Activated CD4-positive, alpha-beta T cell treated with anti-CD3 and anti-CD28 coated beads, Interleukin-2, Interleukin-4, amounts not matched to agents 100 ng/mL and 50 ng/mL, durations not matched to agents 16 hours and 8 hours (primary cell): Measurements from ENCODE around the gene PPP2R1B.
"Not testable (repeated sequence)": the region's sequence is repeated elsewhere in the genome, so short reads cannot be mapped to it uniquely, and the experiment has no call there.

Source experiments
- DNase-seq: peaks from one replicate; pipeline ENCODE4 v3.0.0-alpha.2; 2020; ENCODE audit warnings: low spot score

Gene PPP2R1B

DNA sequence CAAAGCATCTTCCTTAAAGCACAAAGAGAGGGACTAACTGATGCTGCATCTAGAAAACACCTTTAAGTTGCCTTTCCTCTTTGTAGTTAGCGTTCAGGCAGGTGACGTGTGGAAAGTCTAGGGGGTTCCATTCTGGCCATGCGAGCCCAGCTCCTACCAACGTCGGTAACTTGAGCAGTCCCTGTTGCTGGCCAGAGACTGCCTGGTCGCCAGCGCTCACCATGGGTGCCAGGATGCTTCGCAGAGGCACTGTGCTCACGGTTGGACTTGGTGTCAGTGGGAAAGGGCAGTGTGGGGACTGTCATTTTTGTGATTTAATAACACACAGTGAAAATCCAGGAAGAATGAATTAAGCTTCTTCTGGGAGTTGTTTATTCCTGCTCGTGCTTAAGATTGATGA is 40.6 kb downstream of the PPP2R1B start:
- DNase-seq = no peak

- DNase-seq = no peak
Measured at GRCh38 chr11:111724615-111725129, 41.5 kb downstream of the PPP2R1B start.

DNA sequence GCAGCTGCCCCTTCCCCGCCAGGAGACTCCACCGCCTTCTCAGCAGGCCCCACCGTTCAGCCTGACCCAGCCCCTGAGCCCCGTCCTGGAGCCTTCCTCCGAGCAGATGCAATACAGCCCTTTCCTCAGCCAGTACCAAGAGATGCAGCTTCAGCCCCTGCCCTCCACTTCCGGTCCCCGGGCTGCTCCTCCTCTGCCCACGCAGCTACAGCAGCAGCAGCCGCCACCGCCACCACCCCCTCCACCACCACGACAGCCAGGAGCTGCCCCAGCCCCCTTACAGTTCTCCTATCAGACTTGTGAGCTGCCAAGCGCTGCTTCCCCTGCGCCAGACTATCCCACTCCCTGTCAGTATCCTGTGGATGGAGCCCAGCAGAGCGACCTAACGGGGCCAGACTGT is 42.6 kb downstream of the PPP2R1B start:
- DNase-seq = no peak

DNA sequence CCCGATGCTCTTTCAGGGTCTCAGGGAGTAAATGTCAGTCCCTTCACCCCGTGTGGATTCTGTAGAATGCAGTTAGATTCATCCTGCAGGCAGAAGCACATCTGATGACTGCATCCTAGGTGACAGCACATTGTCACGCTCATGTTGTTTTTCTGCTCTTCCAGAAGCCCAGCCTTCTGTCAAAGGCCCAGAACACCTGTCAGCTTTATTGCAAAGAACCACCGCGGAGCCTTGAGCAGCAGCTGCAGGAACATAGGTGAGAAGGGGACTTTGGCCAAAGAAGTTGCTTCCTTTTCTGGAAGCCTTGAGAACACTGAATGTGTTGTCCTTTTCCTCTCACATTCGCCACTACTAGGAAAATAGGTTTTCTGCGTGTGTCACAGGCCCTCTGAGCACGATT is 43.7 kb downstream of the PPP2R1B start:
- DNase-seq = no peak

- no peak for DNase-seq
Measured at GRCh38 chr11:111720801-111721494, 45.2 kb downstream of the PPP2R1B start.

DNA sequence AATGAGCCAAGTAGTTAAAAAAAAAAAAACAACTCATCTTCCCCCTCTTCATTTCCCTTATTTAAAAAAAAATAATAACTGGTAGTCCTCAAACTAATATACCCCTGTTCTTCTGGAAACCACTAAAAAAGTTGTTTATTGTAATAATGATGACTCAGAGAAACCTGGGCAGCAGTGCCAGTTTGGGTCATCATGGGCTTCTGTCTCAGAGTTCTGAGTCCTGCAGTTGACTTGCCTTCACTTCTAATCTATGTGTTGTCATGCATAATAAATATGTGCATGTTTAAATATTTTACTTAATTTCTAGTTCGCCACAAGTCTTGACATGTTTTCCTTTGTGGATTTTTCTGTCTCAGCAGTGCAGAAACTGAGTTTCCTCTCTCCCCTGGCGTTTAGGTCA is 46.8 kb downstream of the PPP2R1B start:
- DNase-seq = no peak

- DNase-seq = no peak
Measured at GRCh38 chr11:111718859-111719258, 47.3 kb downstream of the PPP2R1B start.

- no peak for DNase-seq
Measured at GRCh38 chr11:111718436-111718835, 47.8 kb downstream of the PPP2R1B start.

DNA sequence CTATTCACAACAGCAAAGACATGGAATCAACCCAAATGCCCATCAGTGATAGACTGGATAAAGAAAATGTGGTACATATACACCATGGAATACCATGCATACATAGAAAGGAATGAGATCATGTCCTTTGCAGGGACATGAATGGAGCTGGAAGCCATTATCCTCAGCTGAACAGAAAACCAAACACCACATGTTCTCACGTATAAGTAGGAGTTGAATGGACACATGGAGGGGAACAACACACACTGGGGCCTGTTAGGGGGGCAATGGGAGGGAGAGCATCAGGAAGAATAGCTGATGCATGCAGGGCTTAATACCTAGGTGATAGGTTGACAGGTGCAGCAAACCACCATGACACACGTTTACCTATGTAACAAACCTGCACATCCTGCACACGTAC is 48.5 kb downstream of the PPP2R1B start:
- not testable (repeated sequence) for DNase-seq

DNA sequence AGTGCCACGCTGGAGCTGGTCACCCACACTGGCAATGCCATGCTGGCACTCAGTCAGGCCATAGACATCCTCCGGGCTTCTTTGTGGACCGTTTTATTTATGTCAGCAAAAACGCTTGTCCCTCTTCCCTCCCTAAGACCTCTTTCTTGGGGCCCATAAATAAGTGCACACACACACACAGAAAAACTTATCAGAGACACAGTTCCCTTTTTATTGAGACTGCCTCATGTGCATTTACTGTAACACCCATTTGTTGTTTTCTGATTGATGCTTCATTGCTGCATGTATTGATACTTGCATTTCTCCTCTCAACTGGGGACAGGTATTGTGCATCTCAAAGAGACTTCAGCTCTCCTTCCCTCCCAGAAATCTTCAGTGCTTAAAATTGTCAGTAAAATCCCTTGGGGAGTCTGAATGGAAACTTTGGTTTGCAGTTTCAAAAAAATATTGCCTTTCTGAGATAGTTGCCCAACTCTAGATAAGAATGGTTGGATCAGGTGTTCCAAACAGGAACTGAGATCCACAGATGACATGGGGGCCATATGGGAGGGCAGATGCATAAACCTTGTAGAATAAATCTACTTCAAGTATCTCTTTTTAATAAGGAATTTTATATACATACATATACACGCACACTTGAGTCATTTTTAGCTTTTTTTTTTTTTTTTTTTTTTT is 50.9 kb downstream of the PPP2R1B start:
- DNase-seq = no peak

- no peak for DNase-seq
Measured at GRCh38 chr11:111714522-111714921, 51.7 kb downstream of the PPP2R1B start.

DNA sequence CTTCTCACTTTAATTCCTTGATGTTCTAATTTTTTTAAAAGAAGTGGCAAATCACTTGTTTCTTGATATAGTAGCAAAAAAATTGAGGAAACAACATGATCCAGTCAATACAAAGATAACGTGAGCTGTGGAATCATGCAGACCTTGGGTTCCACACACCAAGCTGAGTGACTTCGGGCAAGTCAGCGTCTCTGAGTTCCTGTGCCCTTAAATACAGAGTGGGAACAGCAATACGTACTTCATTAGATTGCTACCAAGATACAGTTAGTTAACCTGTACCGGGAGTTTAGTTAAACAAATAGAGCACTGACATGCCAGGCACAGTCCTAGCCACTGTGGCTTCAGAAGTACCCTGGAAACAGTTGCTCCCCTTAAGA is 58.5 kb downstream of the PPP2R1B start:
- no peak for DNase-seq

- no peak for DNase-seq
Measured at GRCh38 chr11:111707039-111707690, 59.0 kb downstream of the PPP2R1B start.

GRCh38 chr11:111703576-111703975 is 62.6 kb downstream of the PPP2R1B start:
- no peak for DNase-seq

GRCh38 chr11:111702623-111703022 is 63.6 kb downstream of the PPP2R1B start:
- DNase-seq = no peak

GRCh38 chr11:111700162-111700561 is 66.0 kb downstream of the PPP2R1B start:
- DNase-seq = no peak

GRCh38 chr11:111699579-111700156 is 66.5 kb downstream of the PPP2R1B start:
- DNase-seq = no peak

DNA sequence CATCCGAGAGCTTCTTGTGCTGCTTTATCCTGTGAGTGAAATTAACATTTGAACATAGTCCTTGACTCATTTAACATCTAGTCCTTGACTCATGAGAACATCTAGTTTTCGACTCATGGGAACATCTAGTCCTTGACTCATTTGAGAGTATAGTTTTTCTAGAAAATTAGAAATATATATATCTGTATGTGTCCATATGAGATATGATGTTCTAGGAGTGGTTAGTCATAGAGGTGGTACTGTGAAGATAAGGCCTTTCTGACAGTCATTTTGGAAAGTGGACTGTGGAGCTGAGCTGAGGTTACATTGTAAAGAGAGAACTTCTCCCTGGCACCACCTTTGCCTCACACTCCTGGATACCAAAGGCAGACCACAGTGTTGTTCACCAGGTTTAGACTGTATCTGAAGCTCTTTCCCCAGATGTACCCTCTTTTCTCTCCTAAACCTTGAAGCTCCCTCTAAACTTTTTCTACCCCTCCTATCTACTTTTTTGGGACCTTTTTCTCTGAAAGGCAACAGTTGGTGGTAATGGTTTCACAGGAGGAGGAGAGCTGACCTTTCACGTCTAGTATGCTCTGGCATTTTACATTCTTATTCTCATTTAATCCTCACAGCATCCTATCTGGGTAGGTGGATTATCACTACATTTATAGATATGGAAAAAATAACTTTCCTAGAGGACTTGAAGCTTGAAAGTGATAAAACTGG is 67.2 kb downstream of the PPP2R1B start:
- no peak for DNase-seq

GRCh38 chr11:111697933-111698371 is 68.2 kb downstream of the PPP2R1B start:
- no peak for DNase-seq

DNA sequence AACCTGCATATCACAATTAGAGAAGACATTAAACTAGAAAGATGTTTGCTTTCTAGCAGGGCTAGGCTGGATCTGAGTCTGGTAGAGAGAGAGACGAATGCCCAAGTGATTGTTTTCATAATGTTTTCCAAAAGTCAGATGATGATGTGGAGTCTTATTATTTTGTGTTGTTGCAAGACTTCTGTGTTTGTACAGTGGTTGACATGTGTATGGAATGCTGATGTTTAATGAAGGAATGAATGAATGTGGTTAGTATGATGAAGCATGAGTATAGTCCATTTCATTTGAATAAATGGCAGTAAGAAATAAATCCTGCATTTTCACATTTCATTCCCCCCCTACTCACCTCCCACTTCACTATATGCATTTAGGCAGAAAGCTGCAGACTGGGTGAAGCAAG is 69.6 kb downstream of the PPP2R1B start:
- no peak for DNase-seq

DNA sequence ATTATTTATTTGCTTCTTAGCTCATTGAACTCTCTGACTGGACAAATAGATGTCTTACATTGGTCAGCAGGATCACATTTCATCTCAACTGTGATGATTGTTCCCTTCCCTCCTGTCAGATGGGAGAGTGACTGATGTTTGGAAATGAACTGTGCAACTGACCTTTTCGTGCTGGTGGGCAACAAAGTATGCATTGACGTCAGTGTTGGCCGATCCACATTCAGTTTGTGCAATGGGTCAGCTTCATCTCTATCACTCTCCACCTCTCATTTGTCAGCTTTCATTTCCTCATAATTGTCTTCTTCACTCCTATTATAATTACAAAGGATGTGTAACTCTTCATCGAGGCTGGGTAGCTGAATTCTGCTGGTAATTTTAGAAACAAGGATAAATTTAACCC is 71.3 kb downstream of the PPP2R1B start:
- DNase-seq = no peak
